Eye (tissue), 1 donor: ENCODE data around the gene INO80.
"Not testable (repeated sequence)": the region's sequence is repeated elsewhere in the genome, so short reads cannot be mapped to it uniquely, and the experiment has no call there.

Experiments used
- DNase-seq: peaks from one replicate; pipeline ENCODE4 v3.0.0-alpha.2; 2015

Gene INO80

DNA sequence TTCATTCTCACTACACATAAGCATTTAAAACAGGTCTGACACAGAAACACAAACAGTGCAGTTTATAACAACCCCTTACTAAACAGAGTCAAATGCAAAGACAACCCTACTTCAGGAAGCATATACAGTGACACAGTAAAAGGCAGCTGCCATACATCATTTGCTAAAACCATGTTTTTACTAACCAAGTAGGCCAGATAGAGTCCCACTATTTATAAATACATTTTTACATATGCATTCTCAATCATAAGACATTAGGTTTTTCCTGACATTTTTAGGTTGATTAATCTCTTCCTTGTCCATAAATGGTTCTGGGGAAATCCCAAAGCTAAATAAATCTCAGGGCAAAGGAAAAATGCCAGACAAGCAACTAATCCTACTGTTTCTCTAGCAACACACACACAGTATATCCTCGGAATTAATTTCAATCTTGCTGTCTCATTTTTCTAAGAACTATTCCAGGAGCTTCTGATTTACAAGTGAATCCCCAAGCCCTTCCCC lies 123.8 kb downstream of the INO80 start:
- DNase-seq, result no peak

DNA sequence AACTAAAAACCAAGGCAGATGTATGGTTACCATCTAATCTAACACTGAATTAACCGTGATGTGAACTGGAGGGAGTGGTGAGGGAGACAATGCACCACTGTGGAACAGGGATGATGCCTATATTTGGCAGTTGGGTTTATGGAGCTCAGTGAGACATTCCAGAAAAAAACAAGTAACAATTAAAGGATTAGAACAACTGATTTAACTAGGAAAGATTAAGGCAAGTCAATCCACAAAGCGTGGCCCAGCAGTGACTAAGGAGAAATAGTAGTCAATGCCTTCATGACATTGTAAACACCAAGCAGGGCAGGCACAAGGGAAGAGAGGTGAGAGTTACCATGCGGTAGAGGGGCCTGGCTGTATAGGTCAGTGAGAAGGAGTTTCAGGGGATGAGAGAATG lies 124.7 kb downstream of the INO80 start:
- no peak for DNase-seq

DNA sequence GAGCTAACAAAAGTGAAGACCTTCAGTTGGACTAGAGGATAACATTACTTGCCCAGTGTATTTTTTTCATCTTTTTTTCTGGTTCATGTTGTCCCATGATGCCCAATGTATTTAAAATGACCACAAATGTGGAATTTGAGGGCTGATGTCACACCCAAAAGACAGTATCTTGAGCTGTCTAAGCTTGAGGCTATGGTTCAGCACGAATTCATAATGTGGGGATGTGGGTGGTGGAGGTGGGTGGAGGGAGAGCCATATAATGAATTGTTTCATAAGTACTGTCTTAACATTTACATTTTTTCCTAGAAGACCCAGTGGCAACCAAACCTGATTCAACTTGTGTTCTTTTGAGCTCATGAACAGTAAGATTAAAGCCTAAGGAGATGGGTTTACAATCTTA lies 125.3 kb downstream of the INO80 start:
- no peak for DNase-seq

DNA sequence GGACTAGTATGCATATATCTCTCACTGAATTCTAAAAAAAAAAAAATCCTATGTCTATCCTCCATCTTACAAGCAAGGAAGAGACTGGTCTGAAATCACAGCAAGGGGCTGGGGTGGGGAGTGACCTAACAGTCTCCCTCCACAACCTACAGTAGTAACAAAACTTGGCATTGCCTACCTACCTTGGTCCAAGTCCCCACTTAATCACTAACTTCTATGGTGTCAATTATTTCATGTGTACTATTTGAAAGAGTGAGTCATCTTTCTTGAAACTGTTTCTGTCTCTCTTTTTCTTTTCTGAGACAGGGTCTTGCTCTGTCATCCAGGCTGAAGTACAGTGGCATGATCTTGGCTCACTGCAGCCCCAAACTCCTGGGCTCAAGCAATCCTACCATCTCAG lies 126.0 kb downstream of the INO80 start:
- DNase-seq, result no peak

DNA sequence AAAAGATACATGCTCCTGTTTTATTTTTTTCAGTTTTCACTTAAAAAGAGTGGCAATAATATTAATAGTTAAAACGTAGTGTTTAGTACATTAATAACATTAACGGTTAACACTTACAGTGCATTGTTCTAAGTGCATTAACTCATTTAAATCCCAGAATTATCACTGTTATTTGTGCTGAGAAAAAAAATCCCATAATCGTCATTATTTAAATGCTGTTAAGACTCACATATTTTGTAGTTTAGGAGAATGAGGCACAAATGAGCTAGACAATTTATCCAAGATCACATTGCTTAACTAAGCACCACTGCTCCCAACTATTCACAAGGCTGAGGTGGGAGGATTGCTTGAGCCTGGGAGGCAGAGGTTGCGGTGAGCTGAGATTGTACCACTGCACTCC lies 127.9 kb downstream of the INO80 start:
- DNase-seq, result no peak

DNA sequence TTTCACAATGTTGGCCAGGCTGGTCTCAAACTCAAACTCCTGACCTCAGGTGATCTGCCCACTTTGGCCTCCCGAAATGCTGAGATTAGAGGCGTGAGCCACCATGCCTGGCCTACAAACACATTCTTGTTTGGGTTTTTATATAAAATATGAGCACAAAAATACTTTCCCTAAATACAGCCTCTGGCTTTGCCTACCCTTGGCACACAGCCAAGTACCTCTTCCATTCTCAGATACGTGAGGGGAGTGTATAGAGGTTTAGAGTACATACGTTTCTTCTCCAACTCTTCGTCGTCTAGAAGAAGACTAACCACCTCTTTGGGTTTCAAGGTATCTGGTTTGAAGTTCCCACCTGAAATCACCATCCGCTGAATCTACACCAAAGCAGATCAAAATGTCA lies 129.3 kb downstream of the INO80 start:
- DNase-seq, result no peak

DNA sequence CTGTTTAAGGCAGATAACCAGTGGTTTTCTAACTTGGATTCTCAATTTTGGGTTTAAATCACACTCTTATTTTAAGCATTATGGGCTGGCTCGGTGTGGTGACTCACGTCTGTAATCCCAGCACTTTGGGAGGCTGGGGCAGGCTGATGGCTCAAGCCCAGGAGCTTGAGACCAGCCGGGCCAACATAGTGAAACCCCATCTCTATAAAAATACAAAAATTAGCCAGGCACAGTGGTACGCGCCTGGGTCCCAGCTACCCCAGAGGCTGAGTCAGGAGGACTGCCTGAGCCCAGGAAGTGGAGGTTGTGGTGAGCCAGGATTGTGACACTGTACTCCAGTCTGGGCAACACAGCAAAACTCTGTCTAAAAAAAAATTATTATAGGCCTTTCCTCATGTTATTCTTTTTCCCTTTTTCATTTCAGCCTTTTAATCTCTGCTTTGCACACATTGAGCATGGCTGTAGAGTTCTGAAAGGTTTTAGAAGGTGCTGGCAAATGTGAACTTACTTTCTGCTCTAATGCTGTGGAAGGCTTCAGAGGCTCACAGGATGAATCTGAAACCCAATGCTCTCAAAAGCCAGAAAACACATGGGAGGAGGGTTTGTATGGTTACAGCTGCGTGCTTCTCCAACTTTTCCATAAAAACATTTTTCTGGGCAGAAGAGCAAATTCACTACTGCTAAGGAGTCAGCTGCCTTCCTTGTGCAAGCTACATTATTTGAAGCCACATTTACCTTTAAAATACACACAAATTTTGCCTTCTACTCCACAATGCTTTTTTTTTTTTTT lies 130.3 kb downstream of the INO80 start:
- no peak for DNase-seq

DNA sequence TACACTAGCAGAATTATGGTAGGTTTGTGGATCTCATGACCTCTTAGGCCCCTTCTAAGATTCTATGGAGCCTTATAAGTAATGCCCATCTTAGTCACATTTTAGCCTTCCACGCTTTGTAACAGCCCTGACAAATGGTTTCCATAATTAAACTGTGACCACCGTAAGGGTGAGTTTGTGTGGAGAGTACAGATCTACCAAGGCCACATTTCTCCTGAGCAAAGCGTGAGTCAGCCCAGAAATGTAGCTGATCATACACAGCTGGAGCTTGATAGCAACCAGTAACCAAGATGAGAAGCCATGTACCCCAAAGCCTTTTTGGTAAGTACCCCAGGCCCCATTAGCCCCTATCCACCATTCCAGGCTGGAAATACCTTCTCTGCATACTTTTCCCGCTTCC lies 131.1 kb downstream of the INO80 start:
- DNase-seq, result no peak

DNA sequence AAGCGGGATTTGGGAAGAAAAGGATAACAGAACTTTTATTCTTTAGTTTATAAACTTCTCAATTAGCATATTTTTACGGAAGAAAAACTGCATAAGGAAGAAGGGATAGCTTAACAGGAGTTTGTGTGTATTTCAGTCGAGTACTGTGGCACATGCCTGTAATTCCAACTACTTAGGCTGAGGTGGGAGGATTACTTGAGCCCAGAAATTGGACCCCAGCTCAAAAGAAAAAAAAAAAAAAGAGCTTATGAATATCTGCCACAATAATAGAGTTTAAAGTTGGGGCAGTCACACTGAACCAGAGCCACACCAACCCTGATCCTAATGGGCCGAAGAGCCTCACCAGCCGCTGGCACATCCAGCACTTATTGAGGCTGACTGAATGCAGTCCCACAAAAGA lies 131.7 kb downstream of the INO80 start:
- DNase-seq, result no peak

DNA sequence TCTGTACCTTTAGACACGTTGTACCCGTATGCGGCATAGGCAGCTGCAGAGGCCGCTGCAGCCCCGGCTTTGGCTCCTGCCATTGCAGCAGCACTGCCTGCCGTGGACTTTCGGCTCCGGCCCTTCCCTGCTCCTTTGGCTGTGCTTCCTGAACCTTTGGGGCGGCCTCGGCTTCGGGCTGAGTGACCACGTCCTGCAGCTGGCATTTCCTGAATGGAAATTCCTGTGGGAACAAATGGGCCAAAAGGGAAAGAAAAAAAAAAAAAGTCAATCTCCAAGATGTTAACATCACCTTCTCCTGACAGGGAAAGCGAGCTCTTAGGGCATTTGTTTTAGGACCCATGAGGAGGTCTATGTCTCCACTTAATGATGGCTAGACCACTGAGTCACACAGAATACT lies 133.2 kb downstream of the INO80 start:
- no peak for DNase-seq

DNA sequence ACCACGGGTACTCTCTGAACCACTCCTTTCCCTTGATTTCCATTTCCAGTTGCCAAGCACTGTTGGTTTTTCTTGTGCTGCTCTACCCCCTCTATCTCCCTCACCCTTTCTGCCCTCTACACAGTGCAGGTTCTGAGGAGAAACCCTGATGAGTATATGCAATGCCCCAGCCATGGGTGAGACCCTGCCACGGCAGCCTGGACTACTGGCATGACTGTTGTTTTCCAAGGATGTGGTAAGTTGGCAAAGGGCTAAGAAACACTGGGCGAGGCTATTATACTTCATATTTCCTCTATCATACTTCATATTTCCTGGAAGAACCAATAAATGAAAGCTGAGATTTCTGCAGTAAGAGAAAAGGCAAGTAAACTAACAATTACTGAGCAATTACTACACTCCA lies 134.9 kb downstream of the INO80 start:
- no peak for DNase-seq

DNA sequence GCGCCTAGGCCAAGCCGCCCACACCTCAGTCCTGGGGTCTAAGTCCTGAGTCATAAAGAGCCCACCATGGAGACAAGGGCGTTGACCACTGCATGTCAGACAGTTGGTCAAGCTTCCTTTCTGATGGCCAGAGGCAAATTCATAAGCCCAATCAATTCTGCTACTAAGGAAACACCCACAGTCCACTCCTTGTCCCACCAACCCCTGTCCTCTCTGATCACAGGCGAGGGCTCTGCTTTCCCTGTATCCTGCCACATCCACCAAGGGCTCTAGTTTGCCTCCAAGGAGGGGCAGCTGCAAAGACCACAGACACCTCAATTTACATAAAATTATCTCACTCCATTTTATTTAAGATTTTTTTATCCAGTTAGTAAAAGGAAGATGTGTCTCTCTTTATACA lies 137.5 kb downstream of the INO80 start:
- DNase-seq, result no peak

DNA sequence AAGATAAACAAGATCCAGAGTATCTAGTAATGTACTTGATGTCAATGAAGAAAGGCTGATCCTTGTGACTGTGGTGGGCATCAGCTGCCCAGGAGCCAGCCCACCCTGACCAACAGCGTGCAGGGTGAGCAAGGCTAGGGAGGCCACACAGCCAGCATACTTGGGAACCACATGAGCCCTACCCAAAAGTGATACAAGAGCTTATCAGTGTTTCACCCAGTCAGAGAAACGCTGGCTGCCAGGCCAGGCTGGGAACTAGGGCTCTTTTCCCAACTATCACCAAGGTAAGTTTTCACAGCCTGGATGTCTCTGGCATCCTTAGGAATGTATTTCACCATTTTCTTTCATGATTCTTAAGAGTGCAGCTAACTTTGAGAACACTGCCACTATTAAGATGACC lies 137.9 kb downstream of the INO80 start:
- DNase-seq, result no peak

DNA sequence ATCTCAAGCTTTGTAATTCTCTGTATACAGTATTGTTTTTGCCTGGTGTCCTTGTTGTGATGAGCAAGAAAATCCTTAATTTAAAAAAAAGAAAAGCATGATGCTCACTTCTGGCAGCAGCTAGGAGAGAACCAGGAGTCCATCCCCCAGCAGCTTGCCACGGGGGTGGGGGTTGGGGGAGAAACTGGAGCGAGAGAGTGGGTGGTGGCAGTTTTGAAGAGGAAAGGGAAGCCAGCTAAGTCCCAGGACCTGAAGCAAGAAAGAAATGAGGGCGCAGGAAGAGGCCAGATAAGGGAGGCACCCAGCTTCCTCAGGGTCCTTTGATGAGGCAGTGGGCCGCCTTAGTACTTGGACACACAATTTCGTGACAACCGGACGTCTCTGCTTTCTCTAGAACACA lies 139.3 kb downstream of the INO80 start:
- no peak for DNase-seq

DNA sequence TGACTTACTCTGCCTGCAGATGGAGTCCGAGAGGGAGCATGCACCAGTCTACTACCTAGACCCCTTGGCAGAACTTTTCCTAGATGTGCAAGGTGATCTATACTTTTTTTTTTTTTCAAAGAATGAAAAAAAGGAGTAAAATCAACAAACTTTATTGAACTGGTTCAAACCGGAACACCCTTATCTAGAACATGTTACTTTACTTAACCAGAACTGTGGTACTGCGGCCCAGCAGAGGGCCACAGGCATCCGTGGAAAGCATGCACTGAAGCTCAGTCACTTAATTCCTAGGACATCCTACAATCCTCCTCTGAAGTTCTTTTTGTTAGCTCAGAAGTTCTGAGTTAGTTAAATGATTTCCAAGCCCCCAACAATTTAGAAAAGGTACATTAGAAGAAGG lies 141.2 kb downstream of the INO80 start:
- no peak for DNase-seq

DNA sequence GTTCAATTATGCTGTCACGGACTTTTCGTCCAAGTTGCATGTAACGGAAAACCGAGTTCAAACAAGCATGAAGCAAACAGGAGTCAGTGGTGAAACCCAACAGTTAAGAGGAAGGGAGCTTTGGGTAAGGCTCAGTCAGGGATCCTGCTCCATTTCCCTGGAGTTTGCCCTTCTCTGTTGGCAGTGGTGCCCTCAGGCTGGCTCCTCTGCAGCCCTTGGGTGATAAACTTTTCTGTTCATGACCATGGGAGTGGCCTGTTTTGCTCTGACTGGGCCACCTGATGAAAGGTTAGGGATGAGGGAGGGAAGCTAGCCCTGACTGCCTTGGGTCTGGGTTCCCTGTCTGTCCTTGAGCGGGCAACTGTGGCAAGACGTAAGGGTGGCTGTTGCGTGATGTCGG lies 146.7 kb downstream of the INO80 start:
- DNase-seq, result no peak

DNA sequence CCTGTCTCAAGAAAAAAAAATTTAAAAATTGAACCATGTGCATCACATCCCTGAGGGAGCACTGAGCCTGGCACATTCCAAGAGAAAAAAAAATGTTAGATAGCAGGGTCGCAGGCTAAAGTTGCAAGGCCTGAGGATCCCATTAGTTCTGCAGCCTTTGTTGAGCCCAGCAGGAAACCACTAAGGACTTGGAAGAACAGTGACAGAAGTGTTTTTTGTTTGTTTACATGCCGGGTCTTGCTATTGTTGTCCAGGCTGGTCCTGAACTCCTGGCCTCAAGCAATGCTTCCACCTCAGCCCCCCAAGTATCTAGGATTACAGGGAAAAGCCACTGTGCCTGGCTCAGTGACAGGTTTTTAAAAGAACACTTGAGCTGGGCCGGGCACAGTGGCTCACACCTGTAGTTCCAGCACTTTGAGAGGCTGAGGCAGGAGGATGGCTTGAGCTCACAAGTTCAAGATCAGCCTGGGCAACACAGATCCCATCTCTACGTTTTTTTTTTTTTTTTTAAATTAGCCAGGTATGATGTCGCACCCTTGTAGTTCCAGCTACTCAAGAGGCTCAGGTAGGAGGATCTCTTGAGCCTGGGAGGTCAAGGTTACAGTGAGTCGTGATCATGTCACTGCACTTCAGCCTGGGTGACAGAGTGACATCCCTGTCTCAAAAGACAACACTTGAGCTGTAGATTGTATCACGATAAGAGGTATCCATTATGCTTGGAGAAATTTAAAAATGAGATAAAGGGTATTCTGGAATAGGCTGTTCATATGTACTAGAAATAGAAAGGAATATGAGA lies 147.6 kb downstream of the INO80 start:
- DNase-seq, result no peak

DNA sequence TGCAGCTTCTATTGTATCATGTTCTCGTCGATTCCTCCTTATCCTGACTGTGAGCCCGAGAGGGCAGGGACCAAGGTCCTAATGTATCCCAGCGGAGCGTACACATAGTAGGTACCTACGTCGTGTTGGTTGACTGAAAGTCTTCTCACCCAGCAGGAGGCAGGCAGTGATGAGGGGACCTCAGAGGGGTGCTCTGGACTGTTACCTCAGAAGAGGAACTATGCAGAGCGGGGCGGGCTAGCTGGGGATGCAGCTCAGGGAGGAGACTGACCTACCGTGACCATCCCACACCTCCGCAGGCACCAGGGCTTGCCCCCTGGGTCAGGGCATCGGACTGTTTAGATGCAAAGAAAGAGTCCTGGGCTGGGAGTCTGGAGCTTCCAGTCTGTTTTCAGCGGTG lies 151.4 kb downstream of the INO80 start:
- DNase-seq, result no peak

DNA sequence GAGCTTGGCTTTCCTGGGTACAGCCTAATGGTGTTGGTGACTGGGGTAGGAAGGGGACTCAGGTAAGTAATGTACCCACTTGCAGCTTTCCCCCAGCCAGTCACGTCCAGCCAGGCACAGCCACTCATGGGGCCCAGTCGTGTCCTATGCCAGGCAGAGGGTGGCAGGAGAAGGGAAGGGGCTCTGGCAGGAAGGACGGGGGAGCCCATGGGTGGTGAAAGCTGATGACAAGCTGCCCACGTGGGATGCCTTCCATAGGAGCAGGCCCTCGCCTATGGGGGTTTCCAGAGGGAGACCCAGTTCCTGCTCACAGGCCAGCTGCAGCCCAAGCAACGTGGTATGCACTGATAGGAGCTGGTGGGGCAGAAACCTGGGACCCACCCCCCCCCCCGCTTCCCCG lies 152.1 kb downstream of the INO80 start:
- DNase-seq, result no peak

DNA sequence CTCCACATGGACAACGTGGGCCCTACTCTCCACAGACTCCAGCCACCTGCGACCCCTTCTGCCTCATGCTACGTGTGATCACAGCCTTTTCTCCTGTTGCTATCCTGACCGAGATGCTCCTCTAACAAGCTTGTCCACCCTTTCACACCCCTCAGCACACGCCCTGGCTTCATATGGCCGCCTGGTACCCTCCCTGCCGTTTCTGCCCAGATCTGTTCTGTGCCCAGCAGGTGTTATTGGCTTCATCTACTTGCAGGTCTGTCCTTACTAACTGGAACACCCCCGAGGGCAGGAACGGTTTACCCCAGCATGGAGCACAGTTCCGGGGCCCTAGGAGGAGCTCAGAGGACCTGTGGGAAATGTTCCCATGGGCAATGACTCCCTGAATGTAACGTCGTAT lies 152.9 kb downstream of the INO80 start:
- DNase-seq, result no peak

DNA sequence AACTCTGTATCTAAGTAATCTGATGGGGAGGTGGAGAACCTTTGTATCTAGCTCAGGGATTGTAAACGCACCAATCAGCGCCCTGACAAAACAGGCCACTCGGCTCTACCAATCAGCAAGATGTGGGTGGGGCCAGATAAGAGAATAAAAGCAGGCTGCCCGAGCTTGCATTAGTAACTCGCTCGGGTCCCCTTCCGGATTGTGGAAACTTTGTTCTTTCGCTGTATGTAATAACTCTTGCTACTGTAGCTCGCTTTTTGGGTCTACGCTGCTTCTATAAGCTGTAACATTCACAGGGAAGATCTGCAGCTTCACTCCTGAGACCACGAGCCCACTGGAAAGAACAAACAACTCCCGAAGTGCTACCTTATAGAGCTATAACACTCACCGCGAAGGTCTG lies 153.8 kb downstream of the INO80 start:
- not testable (repeated sequence) for DNase-seq

DNA sequence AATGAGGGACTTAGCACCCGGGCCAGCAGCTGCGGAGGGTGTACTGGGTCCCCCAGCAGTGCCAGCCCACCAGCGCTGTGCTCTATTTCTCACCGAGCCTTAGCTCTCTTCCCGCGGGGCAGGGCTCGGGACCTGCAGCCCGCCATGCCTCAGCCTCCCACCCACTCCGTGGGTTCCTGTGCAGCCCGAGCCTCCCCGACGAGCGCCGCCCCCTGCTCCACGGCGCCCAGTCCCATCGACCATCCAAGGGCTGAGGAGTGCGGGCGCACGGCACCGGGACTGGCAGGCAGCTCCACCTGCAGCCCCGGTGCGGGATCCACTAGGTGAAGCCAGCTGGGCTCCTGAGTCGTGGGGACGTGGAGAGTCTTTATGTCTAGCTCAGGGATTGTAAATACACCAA lies 154.3 kb downstream of the INO80 start:
- not testable (repeated sequence) for DNase-seq

DNA sequence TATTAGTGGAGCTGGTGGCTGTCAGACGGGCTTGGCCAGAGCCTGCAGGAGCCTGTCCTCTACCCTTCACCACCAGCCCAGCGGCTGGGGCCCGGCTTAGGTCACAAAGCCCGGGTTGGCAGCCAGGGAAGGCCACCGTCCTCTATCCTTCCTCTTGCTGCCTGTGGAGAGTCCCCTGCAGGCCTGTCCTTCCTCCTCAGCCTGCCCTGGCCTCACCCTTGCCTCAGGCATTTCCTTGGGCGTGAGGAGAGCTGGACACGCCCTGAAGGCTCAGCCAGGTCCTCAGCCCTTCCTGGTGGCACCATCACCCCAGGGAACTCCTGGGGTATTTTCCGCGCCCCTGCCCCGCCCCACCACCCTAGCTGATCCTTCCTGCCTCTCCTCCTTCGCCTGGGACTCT lies 155.2 kb downstream of the INO80 start:
- DNase-seq, result no peak

DNA sequence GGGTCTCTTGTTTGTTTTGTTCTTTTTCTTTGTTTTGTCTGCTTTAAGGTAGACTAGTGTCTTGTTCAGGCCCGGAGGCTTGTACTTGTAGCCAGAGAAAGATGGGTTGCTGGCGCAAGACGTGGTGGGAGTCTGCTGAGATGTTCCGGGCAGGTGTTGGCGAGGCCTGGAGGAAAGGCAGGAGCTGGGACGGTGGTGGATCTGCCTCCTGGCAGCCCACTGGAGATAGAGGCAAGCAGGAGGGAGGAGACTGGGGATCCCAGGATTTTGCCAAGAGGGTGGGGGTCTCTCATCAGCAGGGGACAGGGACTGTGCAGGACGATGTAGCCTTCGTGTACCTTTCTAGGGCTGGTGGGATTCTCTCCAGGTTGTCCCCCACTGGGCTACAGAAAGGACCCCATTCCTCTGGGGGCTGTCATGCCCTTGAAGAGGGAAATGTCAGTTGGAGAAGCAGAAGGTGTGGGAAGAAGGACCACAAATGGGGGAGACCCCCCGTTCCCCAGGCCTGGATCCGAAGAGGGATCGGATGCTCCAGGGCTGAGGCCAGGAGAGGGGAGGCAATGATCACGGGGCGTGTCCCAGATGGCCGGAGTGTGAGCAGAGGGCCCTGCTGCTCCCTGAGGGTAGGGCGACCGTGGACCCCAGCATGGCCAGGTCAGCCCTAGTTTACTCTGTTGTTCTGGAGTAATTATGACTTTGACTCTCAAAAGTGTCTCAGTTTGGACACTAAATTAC lies 155.8 kb downstream of the INO80 start:
- DNase-seq, result no peak
